GM23248 (cell line): ENCODE data around the gene WASF3. TPM values are rescaled to one million over a fixed set of nuclear protein-coding genes. Genes with fewer than 3 reads are reported as not detected.
"Not testable (repeated sequence)": the region's sequence is repeated elsewhere in the genome, so short reads cannot be mapped to it uniquely, and the experiment has no call there.

Experiments
- DNase-seq: peaks from one replicate; pipeline ENCODE4 v3.0.0-alpha.2; 2015
- H2AFZ ChIP-seq: fragments of 200-600 bp; sonication (generic); 2 replicates; pipeline ENCODE4 v1.6.1; 2016; ENCODE audit warnings: antibody characterized with exemption
- H3F3A ChIP-seq: fragments of 200-600 bp; sonication (generic); 2 replicates; pipeline ENCODE4 v1.6.1; 2016; ENCODE audit warnings: mild to moderate bottlenecking, antibody characterized with exemption, mixed run types; ENCODE audit not compliant: insufficient read depth
- H3K27ac ChIP-seq: fragments of 200-600 bp; sonication (generic); 2 replicates; pipeline ENCODE4 v1.5.1; 2016; ENCODE audit warnings: mild to moderate bottlenecking
- H3K27me3 ChIP-seq: fragments of 200-600 bp; sonication (generic); replicated peaks from 2 replicates; pipeline ENCODE4 v1.6.1; 2016; ENCODE audit warnings: mild to moderate bottlenecking; ENCODE audit not compliant: insufficient read depth
- H3K36me3 ChIP-seq: fragments of 200-600 bp; sonication (generic); 2 replicates; pipeline ENCODE4 v1.6.1; 2016; ENCODE audit warnings: low read depth, mild to moderate bottlenecking
- H3K4me1 ChIP-seq: fragments of 200-600 bp; sonication (generic); 2 replicates; pipeline ENCODE4 v1.6.1; 2016; ENCODE audit warnings: mild to moderate bottlenecking; ENCODE audit not compliant: insufficient read depth
- H3K4me2 ChIP-seq: fragments of 200-600 bp; sonication (generic); one replicate; pipeline ENCODE4 v1.6.1; 2016; ENCODE audit warnings: mild to moderate bottlenecking; ENCODE audit not compliant: unreplicated experiment
- H3K4me3 ChIP-seq: fragments of 200-600 bp; sonication (generic); 2 replicates; pipeline ENCODE4 v1.5.1; 2016; ENCODE audit warnings: mild to moderate bottlenecking
- H3K79me2 ChIP-seq: fragments of 200-600 bp; sonication (generic); 2 replicates; pipeline ENCODE4 v1.6.1; 2016; ENCODE audit warnings: mild to moderate bottlenecking; ENCODE audit not compliant: insufficient read depth
- H3K9ac ChIP-seq: fragments of 200-600 bp; sonication (generic); 2 replicates; pipeline ENCODE4 v1.6.1; 2016; ENCODE audit warnings: mild to moderate bottlenecking
- H3K9me2 ChIP-seq: fragments of 200-600 bp; sonication (generic); 2 replicates; pipeline ENCODE4 v1.6.1; 2016; ENCODE audit warnings: mixed run types, mild to moderate bottlenecking, moderate library complexity; ENCODE audit not compliant: insufficient read depth
- H3K9me3 ChIP-seq: fragments of 200-600 bp; sonication (generic); one replicate; pipeline ENCODE4 v1.6.1; 2017; ENCODE audit warnings: low read depth
- H4K20me1 ChIP-seq: fragments of 200-600 bp; sonication (generic); 2 replicates; pipeline ENCODE4 v1.6.0; 2016; ENCODE audit not compliant: insufficient read depth
- EZH2 ChIP-seq: fragments of 200-600 bp; sonication (generic); IDR thresholded peaks from 2 replicates; pipeline ENCODE4 v1.6.1; 2018; ENCODE audit warnings: antibody characterized with exemption, mild to moderate bottlenecking; ENCODE audit not compliant: insufficient read depth, poor library complexity, severe bottlenecking
- EZH2phosphoT487 ChIP-seq: fragments of 200-600 bp; sonication (generic); IDR thresholded peaks from 2 replicates; pipeline ENCODE4 v1.6.1; 2018; ENCODE audit warnings: antibody characterized with exemption, moderate library complexity, mild to moderate bottlenecking, low read depth; ENCODE audit not compliant: insufficient read depth
- WGBS, 2 experiments: methylation state at CpG; one replicate each; pipeline ENCODE4 v1.1.6; 2015 to 2017; ENCODE audit warnings: low lambda C conversion rate in 2 of 2, low coverage in 1 of 2; ENCODE audit errors: missing lambda C conversion rate in 2 of 2; 5-methylcytosine and 5-hydroxymethylcytosine counted together
- in situ Hi-C: fragments of 300-500 bp; cut with MboI; formaldehyde crosslinking; loops from 2 replicates; pipeline ENCODE4 v1.15.0; 2020
- polyA plus RNA-seq: library from polyadenylated mRNA; unstranded; fragments of >200 nt; fragmentation: Nextera tagmentation; extraction: Ambion mirVana; gene quantifications from 2 replicates; pipeline ENCODE4 v1.2.1, GENCODE V29; 2016
- total RNA-seq: library from RNA; depleted of rRNA; stranded (reverse); fragments of >200 nt; shearing (Covaris generic); gene quantifications from 2 replicates; pipeline ENCODE4 v1.2.3, GENCODE V29; 2014

WASF3 gene
- total and polyA plus RNA-seq, 2 experiments from 2014 or later, result 14.7 to 19.9 TPM

GRCh38 chr13:26629260-26629825, 71.9 kb downstream of the WASF3 start:
- TF ChIP-seq EZH2phosphoT487, result no peak
- TF ChIP-seq EZH2, result no peak
- H3K79me2 ChIP-seq, result peaks cover 61% of the 10 kb centered on the region
- no peak overlapping the region for H3K9ac ChIP-seq
- no peaks in the 10 kb centered on the region for H3K4me1 ChIP-seq
- no peaks in the 10 kb centered on the region for H3F3A ChIP-seq
- no peak overlapping the region for H3K27ac ChIP-seq
- H3K9me3 ChIP-seq, result no peaks in the 10 kb centered on the region
- H4K20me1 ChIP-seq, result no peaks in the 10 kb centered on the region; the same call in 1 of the 2 replicates
- peak; percentile 37 for DNase-seq
- no peaks in the 10 kb centered on the region for H3K9me2 ChIP-seq
- in situ Hi-C loops, result no loop called here
- no peak overlapping the region for H3K4me2 ChIP-seq
- peaks cover 4% of the 10 kb centered on the region; the same call in 1 of the 2 replicates for H3K36me3 ChIP-seq
- 67 to 68% methylated on average over 5 of the region's 5 CpGs for WGBS, 2 experiments
- no peaks in the 10 kb centered on the region for H3K27me3 ChIP-seq
- H3K4me3 ChIP-seq, result no peak overlapping the region
- no peak overlapping the region for H2AFZ ChIP-seq

- DNase-seq, H3F3A ChIP-seq, H3K4me3 ChIP-seq, H2AFZ ChIP-seq, H3K36me3 ChIP-seq, H3K9ac ChIP-seq, H3K4me2 ChIP-seq, H3K9me2 ChIP-seq, H4K20me1 ChIP-seq, H3K27me3 ChIP-seq, in situ Hi-C loops, H3K27ac ChIP-seq, H3K9me3 ChIP-seq, H3K4me1 ChIP-seq: not testable (repeated sequence)
- H3K79me2 ChIP-seq, result peaks cover 90% of the 10 kb centered on the region
- 94 to 100% methylated on average over 6 of the region's 6 CpGs for WGBS, 2 experiments
Observed at GRCh38 chr13:26635634-26636033, 78.2 kb downstream of the WASF3 start.

GRCh38 chr13:26636073-26636472, 78.6 kb downstream of the WASF3 start:
- H3K4me2 ChIP-seq, H2AFZ ChIP-seq, DNase-seq, H3K9me3 ChIP-seq, in situ Hi-C loops, H3K27me3 ChIP-seq, H4K20me1 ChIP-seq, H3K9me2 ChIP-seq, H3K36me3 ChIP-seq, H3K27ac ChIP-seq, H3K9ac ChIP-seq, H3F3A ChIP-seq, H3K4me1 ChIP-seq, H3K4me3 ChIP-seq: not testable (repeated sequence)
- H3K79me2 ChIP-seq, result peaks cover 90% of the 10 kb centered on the region
- 94% methylated on average over 8 of the region's 8 CpGs for WGBS, 2 experiments

DNA sequence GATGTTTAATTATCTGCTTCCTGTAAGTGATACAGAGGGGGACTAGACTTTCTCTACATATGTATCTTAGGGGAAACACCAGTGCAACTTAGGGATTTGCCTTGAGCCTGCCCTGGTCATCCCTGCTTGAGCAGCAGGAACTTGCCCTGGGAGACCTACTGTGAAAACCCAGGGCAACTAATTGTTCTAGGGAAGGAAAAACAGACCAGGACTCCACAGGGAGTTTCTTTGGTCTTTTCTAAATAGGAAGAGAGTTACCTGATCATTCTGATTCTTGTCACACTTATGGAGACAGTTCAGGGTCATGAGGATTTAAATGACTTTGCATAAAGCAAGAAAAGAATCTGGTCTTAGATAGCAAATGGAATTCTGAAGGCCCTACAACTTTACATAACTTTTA, 89.1 kb downstream of the WASF3 start:
- Histone ChIP-seq H3K79me2 (no peaks in the 10 kb centered on the region; the same call in 1 of the 2 replicates), H3K4me3 (no peak overlapping the region), H2AFZ (no peak overlapping the region), H3K9me3 (no peaks in the 10 kb centered on the region), H4K20me1 (no peaks in the 10 kb centered on the region), H3K36me3 (0 out of 2 replicates have a peak, but pooled peaks cover 8% of the 10 kb centered on the region), H3K4me2 (no peak overlapping the region), H3K9ac (no peak overlapping the region), H3K27me3 (no peaks in the 10 kb centered on the region), H3K27ac (no peak overlapping the region), H3F3A (0 out of 2 replicates have a peak, but pooled peaks cover 2% of the 10 kb centered on the region), H3K4me1 (peaks cover 27% of the 10 kb centered on the region), H3K9me2 (no peaks in the 10 kb centered on the region)
- TF ChIP-seq EZH2, result no peak
- TF ChIP-seq EZH2phosphoT487, result no peak
- no peak for DNase-seq
- in situ Hi-C loops, result no loop called here

- H3K4me1 ChIP-seq, result peaks cover 13% of the 10 kb centered on the region
- no peak overlapping the region for H3K9ac ChIP-seq
- peaks cover 27% of the 10 kb centered on the region; the same call in 1 of the 2 replicates for H3F3A ChIP-seq
- 0 out of 2 replicates have a peak, but pooled peaks cover 4% of the 10 kb centered on the region for H3K36me3 ChIP-seq
- in situ Hi-C loops, result no loop called here
- no peak overlapping the region for H3K4me2 ChIP-seq
- no peaks in the 10 kb centered on the region for H3K9me2 ChIP-seq
- WGBS, 2 experiments, result 98 to 100% methylated on average over 1 of the region's 1 CpG
- TF ChIP-seq EZH2phosphoT487, result no peak
- TF ChIP-seq EZH2, result no peak
- peaks cover 10% of the 10 kb centered on the region; the same call in 1 of the 2 replicates for H3K79me2 ChIP-seq
- no peak overlapping the region for H3K4me3 ChIP-seq
- H2AFZ ChIP-seq, result no peak overlapping the region
- DNase-seq, result peak; percentile 8
- no peaks in the 10 kb centered on the region for H3K9me3 ChIP-seq
- no peaks in the 10 kb centered on the region for H4K20me1 ChIP-seq
- no peaks in the 10 kb centered on the region for H3K27me3 ChIP-seq
- no peak overlapping the region for H3K27ac ChIP-seq
Observed at GRCh38 chr13:26651234-26651633, 93.8 kb downstream of the WASF3 start.
